Measurements from ENCODE around the gene C1orf159. TPM values are rescaled to one million over a fixed set of nuclear protein-coding genes. Genes with fewer than 3 reads are reported as not detected.

C1orf159 gene
- total RNA-seq, 4 donors from 2014 or later: 2.8 to 6.4 (median 5.3) TPM

DNA sequence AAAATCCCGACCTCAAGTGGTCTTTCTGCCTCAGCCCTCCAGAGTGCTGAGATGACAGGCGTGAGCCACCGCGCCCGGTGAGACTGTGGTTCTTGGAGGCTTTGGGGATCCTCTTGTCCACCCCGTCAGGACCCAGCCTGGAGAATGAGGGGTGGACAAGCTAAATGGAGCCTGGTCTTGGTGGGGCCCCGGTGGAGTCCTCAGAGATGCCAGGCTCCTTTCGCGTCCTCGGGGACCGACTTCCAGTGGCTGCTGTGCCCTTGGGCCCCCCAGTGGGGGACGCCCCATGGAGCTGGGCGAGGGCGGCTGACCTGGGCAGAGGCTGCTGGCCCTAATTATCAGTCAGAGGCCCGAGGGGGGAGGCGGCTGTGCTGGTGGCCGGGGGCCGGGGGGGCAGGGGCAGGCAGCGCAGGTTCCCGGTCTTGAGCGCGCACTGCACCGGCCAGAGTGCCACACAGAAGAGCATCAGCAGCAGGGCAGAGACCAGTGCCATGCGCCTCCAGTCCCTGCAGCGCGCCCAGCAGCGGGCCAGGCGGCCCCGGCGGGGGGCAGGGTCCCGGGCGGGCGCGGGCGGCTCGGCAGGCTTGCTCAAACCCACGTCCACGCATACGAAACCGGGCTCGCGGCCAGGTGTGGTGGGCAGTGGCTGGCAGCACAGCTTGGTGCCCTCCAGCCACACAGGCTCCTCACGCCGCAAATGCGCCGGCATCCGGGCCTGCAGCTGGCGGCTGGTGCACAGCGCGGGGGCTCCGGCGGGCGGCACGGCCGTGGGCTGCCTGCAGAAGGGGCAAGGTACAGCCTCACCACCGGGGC, 44.2 kb downstream of the C1orf159 start:
- in situ Hi-C loops (cut with MboI; ENCODE audit: low sequenced_read_pairs in 4 of 4): no loop called here
- Histone ChIP-seq H3K4me3 (no peak overlapping the region), H3K36me3 (no peaks in the 10 kb centered on the region), H3K27ac (no peak overlapping the region), H3K27me3 (peaks cover 59 to 74% (median 67%) of the 10 kb centered on the region in 3 donors), H3K9me3 (no peaks in the 10 kb centered on the region), H3K4me1 (peaks cover 0 to 3% of the 10 kb centered on the region in 2 donors)
- intact Hi-C loops (cut with DNase I; ENCODE audit: low total_unique reads): no loop called here
- TF ChIP-seq POLR2A (IDR thresholded peaks at IDR 0.05): no peak
- DNase-seq (no peak), ATAC-seq (no peak)

DNA sequence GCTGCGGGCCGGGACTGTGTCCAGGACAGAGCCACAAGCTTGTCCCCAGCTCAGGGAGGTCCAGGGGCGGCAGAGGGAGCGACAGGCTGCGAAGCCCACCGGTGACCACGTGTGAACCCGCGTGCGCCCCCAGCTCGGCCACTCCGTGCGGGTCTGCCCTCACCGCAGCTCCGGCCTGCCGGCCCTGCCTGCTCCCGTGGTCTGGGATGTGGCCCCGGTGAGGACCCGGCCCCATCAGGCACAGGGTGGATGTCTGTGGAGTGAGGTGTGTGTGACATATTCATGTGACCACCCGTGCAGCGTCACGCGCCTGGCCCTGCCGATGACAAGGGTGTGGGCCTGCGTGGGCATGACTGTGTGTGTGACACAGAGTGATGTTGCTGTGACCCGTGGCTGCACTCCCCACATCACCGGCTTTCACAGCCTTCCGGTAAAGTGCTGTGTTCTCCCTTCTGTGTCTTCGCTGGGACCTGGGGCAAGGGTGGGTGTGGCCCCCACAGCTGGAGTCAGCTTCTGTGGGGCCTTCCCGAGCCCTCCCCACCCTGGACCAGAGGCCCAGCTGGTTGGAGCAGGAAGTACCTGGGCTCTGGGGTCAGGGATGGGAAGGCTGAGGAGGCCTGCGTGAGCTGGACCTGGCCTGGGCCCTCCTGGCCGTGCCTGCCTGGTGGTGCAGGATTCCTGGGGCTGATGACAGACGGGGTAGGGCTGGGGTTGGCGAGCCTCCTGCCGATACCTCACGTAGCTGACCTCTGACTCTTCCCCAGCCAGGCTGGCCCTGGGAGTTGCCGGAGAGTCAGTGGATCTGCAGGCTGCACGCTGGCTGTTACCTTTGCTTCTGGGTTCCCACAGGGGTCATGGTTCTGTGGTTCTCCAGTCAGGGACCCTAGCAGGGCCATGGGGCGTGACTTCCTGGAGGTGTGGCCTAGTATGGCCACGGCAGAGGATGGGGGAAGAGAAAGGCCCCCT, 45.9 kb downstream of the C1orf159 start:
- in situ Hi-C loops (cut with MboI; ENCODE audit: low sequenced_read_pairs in 4 of 4): loop anchor here in 2 of 4 donors (10.0 kb wide), 1 partner anchor 85 kb away; the partner anchor contains the start of gene PERM1 (in 2 of the 2)
- no peak for DNase-seq
- intact Hi-C loops (cut with DNase I; ENCODE audit: low total_unique reads): no loop called here
- Histone ChIP-seq H3K27me3 (peaks cover 54 to 70% (median 68%) of the 10 kb centered on the region in 3 donors), H3K4me1 (peaks cover 0 to 3% of the 10 kb centered on the region in 2 donors), H3K9me3 (no peaks in the 10 kb centered on the region), H3K27ac (no peak overlapping the region), H3K4me3 (peak overlapping the region in 1 of 4 donors; percentile 70), H3K36me3 (no peaks in the 10 kb centered on the region)
- TF ChIP-seq, protein P1, sequence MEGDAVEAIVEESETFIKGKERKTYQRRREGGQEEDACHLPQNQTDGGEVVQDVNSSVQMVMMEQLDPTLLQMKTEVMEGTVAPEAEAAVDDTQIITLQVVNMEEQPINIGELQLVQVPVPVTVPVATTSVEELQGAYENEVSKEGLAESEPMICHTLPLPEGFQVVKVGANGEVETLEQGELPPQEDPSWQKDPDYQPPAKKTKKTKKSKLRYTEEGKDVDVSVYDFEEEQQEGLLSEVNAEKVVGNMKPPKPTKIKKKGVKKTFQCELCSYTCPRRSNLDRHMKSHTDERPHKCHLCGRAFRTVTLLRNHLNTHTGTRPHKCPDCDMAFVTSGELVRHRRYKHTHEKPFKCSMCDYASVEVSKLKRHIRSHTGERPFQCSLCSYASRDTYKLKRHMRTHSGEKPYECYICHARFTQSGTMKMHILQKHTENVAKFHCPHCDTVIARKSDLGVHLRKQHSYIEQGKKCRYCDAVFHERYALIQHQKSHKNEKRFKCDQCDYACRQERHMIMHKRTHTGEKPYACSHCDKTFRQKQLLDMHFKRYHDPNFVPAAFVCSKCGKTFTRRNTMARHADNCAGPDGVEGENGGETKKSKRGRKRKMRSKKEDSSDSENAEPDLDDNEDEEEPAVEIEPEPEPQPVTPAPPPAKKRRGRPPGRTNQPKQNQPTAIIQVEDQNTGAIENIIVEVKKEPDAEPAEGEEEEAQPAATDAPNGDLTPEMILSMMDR (IDR thresholded peaks at IDR 0.05 in 4 of 5, conservative IDR thresholded peaks at IDR 0.05 in 1 of 5): no peak
- no peak for TF ChIP-seq POLR2A (IDR thresholded peaks at IDR 0.05)
- ATAC-seq: peak in 1 of 2 donors; percentile 21

DNA sequence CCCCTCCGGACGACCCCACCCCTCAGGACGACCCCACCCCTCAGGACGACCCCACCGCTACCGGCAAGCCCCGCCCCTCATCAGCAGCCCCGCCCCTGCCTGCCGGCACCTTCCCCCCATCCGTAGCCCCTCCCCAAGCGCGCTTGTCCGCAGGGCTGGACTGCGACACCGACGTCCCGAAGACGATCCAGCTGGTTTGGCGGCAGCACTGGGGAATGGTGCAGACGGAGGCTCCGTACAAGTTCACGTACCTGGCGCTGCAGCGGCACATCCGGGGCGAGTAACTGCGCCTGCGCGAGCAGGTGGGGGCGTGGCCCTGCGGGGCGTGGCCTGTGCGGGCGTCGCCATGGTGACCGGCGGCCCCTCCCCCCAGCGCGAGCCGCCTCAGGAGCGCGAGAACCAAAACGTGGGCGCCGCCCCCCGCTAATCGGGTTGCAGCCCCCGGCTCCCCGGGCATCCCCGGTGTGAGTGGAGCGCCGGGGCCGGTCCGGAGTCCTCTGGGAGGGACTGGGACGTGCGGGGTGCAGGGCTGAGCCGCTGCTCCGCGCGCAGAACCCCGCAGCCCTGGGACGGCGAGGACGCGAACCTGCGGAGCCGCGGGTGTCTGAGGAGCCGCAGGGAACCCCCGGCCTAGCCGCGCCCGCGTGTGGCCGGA, 46.7 kb downstream of the C1orf159 start:
- DNase-seq: peak in 1 of 2 donors; percentile 42
- peaks cover 51 to 67% (median 63%) of the 10 kb centered on the region in 3 donors for H3K27me3 ChIP-seq
- TF ChIP-seq, protein P1 (IDR thresholded peaks at IDR 0.05 in 4 of 5, conservative IDR thresholded peaks at IDR 0.05 in 1 of 5): no peak
- no peak for TF ChIP-seq POLR2A (IDR thresholded peaks at IDR 0.05)

DNA sequence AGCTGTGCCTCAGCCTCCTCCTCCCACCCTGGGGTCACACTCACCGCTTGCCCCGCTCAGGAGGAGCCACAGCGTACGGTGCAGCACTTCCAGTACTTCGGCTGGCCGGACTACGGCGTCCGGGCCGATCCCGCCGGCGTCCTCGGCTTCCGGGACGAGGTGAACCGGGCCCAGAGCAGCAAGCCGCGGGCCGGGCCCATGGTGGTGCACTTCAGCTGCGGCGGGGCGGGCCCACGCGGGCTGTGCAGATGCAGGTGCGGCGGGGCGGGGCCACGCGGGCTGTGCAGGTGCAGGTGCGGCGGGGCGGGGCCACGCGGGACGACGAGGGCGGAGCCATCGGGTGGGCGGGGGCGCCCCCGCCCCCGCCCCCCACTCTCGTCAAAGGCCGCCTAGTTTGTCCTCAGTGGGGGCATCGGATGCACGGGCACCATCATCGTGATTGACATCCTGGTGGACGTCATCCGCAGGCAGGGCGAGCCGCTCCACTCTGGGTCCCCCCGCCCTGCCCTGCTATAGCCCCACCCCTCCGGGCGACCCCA, 47.3 kb downstream of the C1orf159 start:
- Histone ChIP-seq H3K4me3 (peak overlapping the region in 3 of 4 donors; percentile 44 to 70 (median 52)), H3K4me1 (peaks cover 0 to 7% of the 10 kb centered on the region in 2 donors), H3K27me3 (peaks cover 51 to 67% (median 64%) of the 10 kb centered on the region in 3 donors), H3K36me3 (no peaks in the 10 kb centered on the region), H3K9me3 (no peaks in the 10 kb centered on the region), H3K27ac (no peak overlapping the region)
- intact Hi-C loops (cut with DNase I; ENCODE audit: low total_unique reads) (no loop called here), in situ Hi-C loops (cut with MboI; ENCODE audit: low sequenced_read_pairs in 4 of 4) (loop anchor here in 2 of 4 donors (10.0 kb wide), 1 partner anchor 84 kb away; the partner anchor contains the start of gene PERM1 (in 2 of the 2))
- TF ChIP-seq POLR2A (IDR thresholded peaks at IDR 0.05): no peak
- TF ChIP-seq, protein P1 (IDR thresholded peaks at IDR 0.05 in 4 of 5, conservative IDR thresholded peaks at IDR 0.05 in 1 of 5): no peak
- DNase-seq (no peak), ATAC-seq (no peak)

More for the DNA sequence above, 46.7 kb downstream of the C1orf159 start:
- peak; percentile 35 to 65 for ATAC-seq
- no peak overlapping the region for H3K27ac ChIP-seq
- peak overlapping the region; percentile 44 to 70 (median 52) for H3K4me3 ChIP-seq
- no peaks in the 10 kb centered on the region for H3K36me3 ChIP-seq
- in situ Hi-C loops (cut with MboI; ENCODE audit: low sequenced_read_pairs in 4 of 4): loop anchor here in 2 of 4 donors (10.0 kb wide), 1 partner anchor 84 kb away; the partner anchor contains the start of gene PERM1 (in 2 of the 2)
- intact Hi-C loops (cut with DNase I; ENCODE audit: low total_unique reads): no loop called here
- no peaks in the 10 kb centered on the region for H3K9me3 ChIP-seq
- H3K4me1 ChIP-seq: peaks cover 0 to 3% of the 10 kb centered on the region in 2 donors

All from gastrocnemius medialis (tissue), 4 donors.